LNCaP clone FGC (cell line): ENCODE measurements around the gene PABPN1.

Source experiments
- DNase-seq: peaks from one replicate; pipeline ENCODE4 v3.0.0-alpha.2; 2011; ENCODE audit warnings: low read depth
- H3K4me3 ChIP-seq: 2 replicates; pipeline ENCODE4 v1.5.1; 2011; ENCODE audit warnings: mild to moderate bottlenecking, low read depth, low read length, control low read depth
- TF ChIP-seq, protein P1 (sequence below): IDR thresholded peaks from 2 replicates; pipeline ENCODE4 v1.5.1; 2012; ENCODE audit warnings: mild to moderate bottlenecking; ENCODE audit not compliant: control insufficient read depth, insufficient read depth; ENCODE audit errors: extremely low read depth

Gene PABPN1

GRCh38 chr14:23319746-23320583 is 1.3 kb upstream of the PABPN1 start:
- DNase-seq, result no peak
- H3K4me3 ChIP-seq, result peak overlapping the region; percentile 50
- TF ChIP-seq, protein P1, sequence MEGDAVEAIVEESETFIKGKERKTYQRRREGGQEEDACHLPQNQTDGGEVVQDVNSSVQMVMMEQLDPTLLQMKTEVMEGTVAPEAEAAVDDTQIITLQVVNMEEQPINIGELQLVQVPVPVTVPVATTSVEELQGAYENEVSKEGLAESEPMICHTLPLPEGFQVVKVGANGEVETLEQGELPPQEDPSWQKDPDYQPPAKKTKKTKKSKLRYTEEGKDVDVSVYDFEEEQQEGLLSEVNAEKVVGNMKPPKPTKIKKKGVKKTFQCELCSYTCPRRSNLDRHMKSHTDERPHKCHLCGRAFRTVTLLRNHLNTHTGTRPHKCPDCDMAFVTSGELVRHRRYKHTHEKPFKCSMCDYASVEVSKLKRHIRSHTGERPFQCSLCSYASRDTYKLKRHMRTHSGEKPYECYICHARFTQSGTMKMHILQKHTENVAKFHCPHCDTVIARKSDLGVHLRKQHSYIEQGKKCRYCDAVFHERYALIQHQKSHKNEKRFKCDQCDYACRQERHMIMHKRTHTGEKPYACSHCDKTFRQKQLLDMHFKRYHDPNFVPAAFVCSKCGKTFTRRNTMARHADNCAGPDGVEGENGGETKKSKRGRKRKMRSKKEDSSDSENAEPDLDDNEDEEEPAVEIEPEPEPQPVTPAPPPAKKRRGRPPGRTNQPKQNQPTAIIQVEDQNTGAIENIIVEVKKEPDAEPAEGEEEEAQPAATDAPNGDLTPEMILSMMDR, result no peak

DNA sequence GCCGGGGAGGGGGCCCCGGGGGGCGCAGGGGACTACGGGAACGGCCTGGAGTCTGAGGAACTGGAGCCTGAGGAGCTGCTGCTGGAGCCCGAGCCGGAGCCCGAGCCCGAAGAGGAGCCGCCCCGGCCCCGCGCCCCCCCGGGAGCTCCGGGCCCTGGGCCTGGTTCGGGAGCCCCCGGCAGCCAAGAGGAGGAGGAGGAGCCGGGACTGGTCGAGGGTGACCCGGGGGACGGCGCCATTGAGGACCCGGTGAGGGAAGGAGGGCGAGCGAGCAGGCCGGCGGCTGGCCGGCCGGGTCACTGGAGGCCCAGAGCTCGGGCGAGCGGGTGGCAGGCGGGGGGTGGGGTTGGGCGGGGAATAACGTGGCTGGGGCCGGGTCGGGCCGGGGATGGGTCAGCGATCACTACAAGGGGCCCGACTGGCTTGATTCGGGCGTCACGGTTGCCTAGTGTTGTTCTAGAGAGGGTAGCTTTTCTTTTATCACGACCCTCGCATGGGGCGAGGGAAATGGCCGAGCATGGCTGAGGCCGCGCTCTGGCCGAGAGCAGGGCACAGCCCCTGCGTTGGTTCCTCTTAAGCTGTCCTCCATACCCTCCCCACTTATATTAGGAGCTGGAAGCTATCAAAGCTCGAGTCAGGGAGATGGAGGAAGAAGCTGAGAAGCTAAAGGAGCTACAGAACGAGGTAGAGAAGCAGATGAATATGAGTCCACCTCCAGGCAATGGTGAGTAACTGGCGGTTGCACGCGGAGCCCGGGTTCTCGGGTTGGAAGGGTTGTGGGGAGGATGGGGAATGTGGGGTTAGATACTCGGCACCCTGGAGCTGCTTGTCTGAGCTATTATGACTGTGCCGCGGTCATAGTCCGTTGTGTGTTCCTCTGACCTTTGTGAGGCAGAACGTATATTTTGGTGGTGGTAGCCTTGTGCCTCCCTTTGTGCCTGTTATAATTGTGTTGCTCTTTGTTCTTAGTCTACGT is 603 bp downstream of the PABPN1 start:
- TF ChIP-seq, protein P1, result no peak
- DNase-seq, result no peak
- H3K4me3 ChIP-seq, result peak overlapping the region; percentile 67

- TF ChIP-seq, protein P1, result no peak
Measured at GRCh38 chr14:23322568-23323517, 1.6 kb downstream of the PABPN1 start.

GRCh38 chr14:23323838-23324454 is 2.7 kb downstream of the PABPN1 start:
- DNase-seq, result no peak

More at GRCh38 chr14:23322568-23323517, 1.6 kb downstream of the PABPN1 start:
- peak overlapping the region; percentile 67 for H3K4me3 ChIP-seq
- no peak for DNase-seq

DNA sequence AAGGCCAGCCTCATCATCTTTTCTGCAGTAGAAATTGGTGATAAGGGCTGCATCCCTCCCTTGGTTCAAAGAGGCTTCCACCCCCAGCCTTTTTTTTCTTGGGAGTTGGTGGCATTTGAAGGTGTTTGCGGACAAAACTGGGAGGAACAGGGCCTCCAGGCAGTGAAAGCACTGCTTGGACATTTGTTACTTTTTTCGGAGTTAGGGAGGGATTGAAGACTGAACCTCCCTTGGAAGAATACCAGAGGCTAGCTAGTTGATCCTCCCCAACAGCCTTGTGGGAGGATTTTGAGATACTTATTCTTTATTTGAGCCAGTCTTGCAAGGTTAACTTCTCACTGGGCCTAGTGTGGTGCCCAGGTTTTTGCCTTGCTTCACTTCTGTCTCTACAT is 3.2 kb downstream of the PABPN1 start:
- DNase-seq, result no peak
- H3K4me3 ChIP-seq, result no peak overlapping the region
- TF ChIP-seq, protein P1, result no peak

More at GRCh38 chr14:23323838-23324454, 2.7 kb downstream of the PABPN1 start:
- no peak overlapping the region for H3K4me3 ChIP-seq
- TF ChIP-seq, protein P1, result no peak
